Spleen (tissue), 11 donors: ENCODE measurements around the gene PTPRM. TPM values are rescaled to one million over a fixed set of nuclear protein-coding genes. Genes with fewer than 3 reads are reported as not detected.
"Not testable (repeated sequence)": the region's sequence is repeated elsewhere in the genome, so short reads cannot be mapped to it uniquely, and the experiment has no call there.

Experiments
- DNase-seq: peaks from one replicate; pipeline ENCODE4 v3.0.0-alpha.2; 2020
- H3K27ac ChIP-seq, 8 donors: fragments of 200-600 bp; sonication (generic) in 7 of 8; 1 replicate in 4 of 8; 2 replicates in 4 of 8; pipeline versions ENCODE4 v1.5.0 to v1.8.0; 2016 to 2021; ENCODE audit warnings: inconsistent platforms in 4 of 8, mild to moderate bottlenecking in 4 of 8, moderate library complexity in 1 of 8
- H3K27me3 ChIP-seq, 7 donors: fragments of 200-600 bp; sonication (generic) in 6 of 7; replicated peaks in 1 of 7; 1 replicate in 4 of 7; 2 replicates in 3 of 7; pipeline versions ENCODE4 v1.5.0 to v1.8.0; 2016 to 2021; ENCODE audit warnings: inconsistent platforms in 3 of 7, mild to moderate bottlenecking in 1 of 7
- H3K36me3 ChIP-seq, 6 donors: fragments of 200-600 bp; sonication (generic) in 5 of 6; 1 replicate in 4 of 6; 2 replicates in 2 of 6; pipeline versions ENCODE4 v1.5.0 to v1.8.0; 2016 to 2021; ENCODE audit warnings: inconsistent platforms in 2 of 6
- H3K4me1 ChIP-seq, 6 donors: fragments of 200-600 bp; sonication (generic) in 5 of 6; 1 replicate in 3 of 6; 2 replicates in 3 of 6; pipeline versions ENCODE4 v1.5.0 to v1.8.0; 2016 to 2021; ENCODE audit warnings: inconsistent platforms in 3 of 6
- H3K4me3 ChIP-seq, 8 donors: fragments of 200-600 bp; sonication (generic) in 7 of 8; 1 replicate in 4 of 8; 2 replicates in 4 of 8; pipeline versions ENCODE4 v1.5.0 to v1.8.0; 2016 to 2021; ENCODE audit warnings: inconsistent platforms in 4 of 8, mild to moderate bottlenecking in 4 of 8, moderate library complexity in 2 of 8
- H3K9me3 ChIP-seq, 8 donors: fragments of 200-600 bp; sonication (generic) in 7 of 8; 1 replicate in 4 of 8; 2 replicates in 4 of 8; pipeline versions ENCODE4 v1.5.0 to v1.8.0; 2016 to 2021; ENCODE audit warnings: inconsistent platforms in 4 of 8
- CTCF ChIP-seq, 11 experiments: fragments of 200-600 bp in 7 of 11; fragments of 450-650 bp in 4 of 11; sonication (generic) in 4 of 11; IDR thresholded peaks in 8 of 11; conservative IDR thresholded peaks in 3 of 11; 1 replicate in 7 of 11; 2 replicates in 4 of 11; pipeline versions ENCODE4 v1.4.0 to v1.8.0; 2016 to 2021; ENCODE audit warnings: antibody characterized with exemption in 11 of 11, inconsistent platforms in 4 of 11, mild to moderate bottlenecking in 1 of 11
- POLR2A ChIP-seq, 3 donors: fragments of 450-650 bp; IDR thresholded peaks; one replicate each; pipeline ENCODE4 v1.5.1; 2017; ENCODE audit warnings: antibody characterized with exemption in 3 of 3, mild to moderate bottlenecking in 1 of 3
- POLR2AphosphoS5 ChIP-seq, 3 donors: sonication (generic); formaldehyde crosslinking; IDR thresholded peaks; one replicate each; pipeline ENCODE4 v1.5.1; 2017; ENCODE audit warnings: antibody characterized with exemption in 3 of 3
- WGBS, 5 donors: extraction: QIAGEN DNeasy Blood & Tissue Kit in 3 of 5; methylation state at CpG; one replicate each; pipeline versions ENCODE4 v1.1.5 to v1.1.7; 2013 to 2018; 5-methylcytosine and 5-hydroxymethylcytosine counted together
- intact Hi-C: fragments of 100-400 bp; cut with DNase I; formaldehyde crosslinking; loops from one replicate; pipeline ENCODE4 v1.15.0; 2023; ENCODE audit warnings: low total_unique reads
- polyA plus RNA-seq, 3 donors: library from polyadenylated mRNA; stranded (reverse); fragments of 200-250 nt; gene quantifications; one replicate each; pipeline ENCODE4 v1.2.1, GENCODE V29; 2013
- total RNA-seq, 7 donors: library from RNA; depleted of rRNA in 3 of 7; stranded (reverse); fragments of >200 nt in 3 of 7; fragmentation: NEBNext Ultra II Directional in 4 of 7; extraction: Animal tissue kit (Norgen Biotek cat#: 25700) in 4 of 7; gene quantifications; one replicate each; pipeline versions ENCODE4 v1.1.0 to v1.2.1, GENCODE V29; 2016 to 2021
- donor health status: healthy with polysubstance abuse.
- donor health status: DM: no; HTN: no; CAD: no; lungs with moderate emphysema.
- donor health status: DM: no; HTN: no; CAD: no.
- donor health status: Bipolar disorder and iron deficiency.
- donor health status: healthy.
- donor health status: DM: no; HTN: no; CAD: no.
- donor health status: DM: yes; HTN: yes; CAD: no.

PTPRM gene
- total and polyA plus RNA-seq, 10 donors = 23.5 to 97.8 (median 62.8) TPM

DNA sequence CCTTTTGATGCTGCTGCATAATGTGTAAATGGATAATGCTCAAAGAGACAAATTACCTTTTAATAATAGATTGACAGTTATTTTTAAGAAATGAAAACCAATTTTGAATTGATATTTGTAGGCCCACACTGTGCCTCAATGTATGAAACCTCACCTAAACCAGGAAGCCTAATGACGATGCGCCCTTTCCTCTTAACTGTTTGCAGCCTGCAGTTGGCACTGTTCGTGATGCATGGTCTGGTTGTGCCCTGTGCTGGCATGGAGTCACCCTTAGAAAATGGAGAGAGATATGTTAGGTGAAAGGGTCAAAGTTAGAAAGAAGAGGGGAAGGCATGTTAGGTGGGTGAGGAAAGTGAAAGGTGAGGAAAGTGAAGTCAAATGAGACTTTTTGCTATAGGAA, 390.2 kb downstream of the PTPRM start:
- Histone ChIP-seq H3K4me3 (no peak overlapping the region), H3K36me3 (no peaks in the 10 kb centered on the region), H3K4me1 (peaks cover 0 to 20% (median 9%) of the 10 kb centered on the region in 6 donors), H3K27me3 (no peaks in the 10 kb centered on the region), H3K27ac (peak overlapping the region in 3 of 8 donors; percentile 50 to 72 (median 54)), H3K9me3 (no peaks in the 10 kb centered on the region)
- 74 to 84% (median 78%) methylated on average over 3 of the region's 3 CpGs for WGBS, 5 donors
- TF ChIP-seq POLR2A (IDR thresholded peaks at IDR 0.05) (no peak), POLR2AphosphoS5 (IDR thresholded peaks at IDR 0.05) (no peak), CTCF (IDR thresholded peaks at IDR 0.05 in 8 of 11, conservative IDR thresholded peaks at IDR 0.05 in 3 of 11) (no peak)
- intact Hi-C loops = no loop called here
- DNase-seq = no peak

DNA sequence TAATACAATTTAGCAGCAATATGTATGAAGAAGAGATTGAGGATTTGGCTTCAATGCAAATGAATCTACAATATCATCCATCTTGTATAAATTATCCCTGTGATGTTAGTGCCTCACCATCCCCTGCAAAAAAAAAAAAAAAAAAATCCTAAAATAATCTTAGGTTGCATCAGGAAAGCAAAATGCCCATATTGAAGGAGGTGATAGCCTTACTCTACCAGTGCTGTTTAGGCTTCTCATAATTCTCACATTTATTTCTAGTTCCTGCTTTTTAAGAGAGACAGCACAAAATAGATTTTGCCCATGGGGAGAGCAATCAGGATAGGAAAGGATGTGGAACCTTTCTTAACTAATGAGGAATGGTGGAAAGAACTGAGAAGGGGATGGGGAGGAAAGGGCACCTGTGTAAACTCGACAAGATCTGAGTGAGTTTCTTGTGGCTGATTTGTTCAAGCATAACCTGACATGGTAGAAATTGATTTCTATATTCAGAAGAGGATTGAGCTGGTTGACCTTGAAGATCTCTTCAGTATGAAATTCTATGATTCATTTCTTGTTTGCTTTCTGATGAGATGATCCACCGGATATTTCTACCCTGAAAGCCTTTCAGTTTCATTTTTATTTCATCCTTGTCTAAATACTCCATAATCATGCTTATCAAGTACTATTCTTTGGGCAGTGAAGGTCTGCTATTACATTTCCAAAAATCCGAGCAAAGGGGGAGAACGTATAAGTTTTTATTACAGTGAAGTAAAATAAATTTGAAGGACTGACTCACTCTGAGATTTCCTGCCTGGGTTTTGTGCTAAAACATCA, 391.2 kb downstream of the PTPRM start:
- H3K4me1 ChIP-seq = peaks cover 0 to 20% (median 9%) of the 10 kb centered on the region in 6 donors
- WGBS, 5 donors = 35 to 71% (median 51%) methylated on average over 4 of the region's 4 CpGs
- H3K27me3 ChIP-seq = no peaks in the 10 kb centered on the region
- no peaks in the 10 kb centered on the region for H3K36me3 ChIP-seq
- peak overlapping the region in 2 of 8 donors; percentile 18 to 35 for H3K4me3 ChIP-seq
- TF ChIP-seq POLR2A (IDR thresholded peaks at IDR 0.05) = no peak
- no peak for TF ChIP-seq POLR2AphosphoS5 (IDR thresholded peaks at IDR 0.05)
- no peak for TF ChIP-seq CTCF (IDR thresholded peaks at IDR 0.05 in 8 of 11, conservative IDR thresholded peaks at IDR 0.05 in 3 of 11)
- H3K9me3 ChIP-seq = no peaks in the 10 kb centered on the region
- peak overlapping the region in 7 of 8 donors; percentile 33 to 73 (median 50) for H3K27ac ChIP-seq
- no peak for DNase-seq
- intact Hi-C loops = no loop called here

DNA sequence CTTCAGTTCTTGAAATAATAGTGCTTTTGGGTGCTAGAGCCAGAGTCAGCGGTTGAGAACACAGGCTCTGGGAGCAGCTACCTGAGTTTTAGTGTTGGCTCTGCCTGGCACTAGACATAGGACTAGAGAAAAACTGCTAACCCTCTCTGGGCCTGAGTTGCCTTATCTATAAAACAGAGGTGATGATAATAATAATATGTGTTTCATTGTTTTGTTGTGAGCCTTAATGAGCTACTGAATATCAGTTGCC, 391.7 kb downstream of the PTPRM start:
- TF ChIP-seq CTCF (IDR thresholded peaks at IDR 0.05 in 8 of 11, conservative IDR thresholded peaks at IDR 0.05 in 3 of 11) (no peak), POLR2A (IDR thresholded peaks at IDR 0.05) (no peak), POLR2AphosphoS5 (IDR thresholded peaks at IDR 0.05) (no peak)
- Histone ChIP-seq H3K27me3 (no peaks in the 10 kb centered on the region), H3K36me3 (no peaks in the 10 kb centered on the region), H3K4me1 (peaks cover 0 to 20% (median 9%) of the 10 kb centered on the region in 6 donors), H3K9me3 (no peaks in the 10 kb centered on the region), H3K4me3 (peak overlapping the region in 2 of 8 donors; percentile 18 to 35), H3K27ac (peak overlapping the region in 7 of 8 donors; percentile 33 to 73 (median 50))
- intact Hi-C loops = no loop called here
- DNase-seq = no peak
- WGBS, 5 donors = 64 to 90% (median 76%) methylated on average over 1 of the region's 1 CpG

- H3K9me3 ChIP-seq, H3K27ac ChIP-seq, H3K4me3 ChIP-seq, DNase-seq, H3K36me3 ChIP-seq, intact Hi-C loops, H3K4me1 ChIP-seq, H3K27me3 ChIP-seq: not testable (repeated sequence)
- 78 to 94% methylated on average over 1 to 8 of the region's 18 CpGs; no CpG with 5 or more reads in 3 of the 5 donors for WGBS, 5 donors
Observed at GRCh38 chr18:7966682-7967081, 399.6 kb downstream of the PTPRM start.
